Esophagus squamous epithelium (tissue), 5 donors: ENCODE results near the gene STN1. TPM values are rescaled to one million over a fixed set of nuclear protein-coding genes. Genes with fewer than 3 reads are reported as not detected.

Experiments used
- DNase-seq: peaks from one replicate; lab custom pipeline; 2025; lab: John Stamatoyannopoulos, UW
- H3K27ac ChIP-seq, 4 donors: fragments of 200-600 bp; sonication (generic); one replicate each; pipeline ENCODE4 v1.5.1; 2016 to 2019; ENCODE audit warnings: mild to moderate bottlenecking in 1 of 4
- H3K27me3 ChIP-seq, 4 donors: fragments of 200-600 bp; sonication (generic); 1 replicate in 3 of 4; 2 replicates in 1 of 4; pipeline versions ENCODE4 v1.5.1 to v1.6.0; 2017 to 2021; ENCODE audit warnings: antibody characterized with exemption in 1 of 4
- H3K36me3 ChIP-seq, 3 donors: fragments of 200-600 bp; sonication (generic); one replicate each; pipeline ENCODE4 v1.5.1; 2016 to 2019
- H3K4me1 ChIP-seq, 3 donors: fragments of 200-600 bp; sonication (generic); one replicate each; pipeline ENCODE4 v1.5.1; 2017 to 2019
- H3K4me3 ChIP-seq, 4 donors: fragments of 200-600 bp; sonication (generic); 1 replicate in 3 of 4; 2 replicates in 1 of 4; pipeline ENCODE4 v1.5.1; 2016 to 2019; ENCODE audit warnings: mild to moderate bottlenecking in 2 of 4, moderate library complexity in 1 of 4
- H3K9me3 ChIP-seq, 3 donors: fragments of 200-600 bp; sonication (generic); one replicate each; pipeline ENCODE4 v1.5.1; 2016 to 2019
- CTCF ChIP-seq, 6 experiments: fragments of 450-650 bp in 4 of 6; fragments of 200-600 bp in 2 of 6; sonication (generic) in 2 of 6; IDR thresholded peaks; one replicate each; pipeline ENCODE4 v1.5.1; 2016 to 2019; ENCODE audit warnings: antibody characterized with exemption in 6 of 6, mild to moderate bottlenecking in 4 of 6, moderate library complexity in 4 of 6
- POLR2A ChIP-seq, 4 donors: fragments of 450-650 bp; IDR thresholded peaks; one replicate each; pipeline ENCODE4 v1.6.1; 2017; ENCODE audit warnings: antibody characterized with exemption in 4 of 4, mild to moderate bottlenecking in 4 of 4, moderate library complexity in 3 of 4
- WGBS, 2 donors: methylation state at CpG; one replicate each; pipeline ENCODE4 v1.1.5; 2018; 5-methylcytosine and 5-hydroxymethylcytosine counted together
- intact Hi-C: fragments of 100-400 bp; cut with DNase I; formaldehyde crosslinking; loops from one replicate; pipeline ENCODE4 v1.15.0; 2022
- total RNA-seq, 4 donors: library from RNA; depleted of rRNA; stranded (reverse); fragments of >200 nt; gene quantifications; one replicate each; pipeline ENCODE4 v1.1.0, GENCODE V29; 2016
- donor health status: DM: yes; HTN: yes; CAD: no.

The STN1 gene
- total RNA-seq, 4 donors from 2014 or later = 20.4 to 52.8 (median 32.5) TPM

GRCh38 chr10:103853428-103854264 lies 64.3 kb downstream of the STN1 start:
- TF ChIP-seq POLR2A (IDR thresholded peaks at IDR 0.05) (no peak), CTCF (IDR thresholded peaks at IDR 0.05) (no peak)
- intact Hi-C loops = loop anchor here (10.0 kb wide), 1 partner anchor 69 kb away; no protein-coding TSS in a partner anchor
- no peak for DNase-seq
- Histone ChIP-seq H3K27me3 (no peaks in the 10 kb centered on the region), H3K36me3 (no peaks in the 10 kb centered on the region), H3K27ac (peak overlapping the region; percentile 86 to 93 (median 90)), H3K9me3 (no peaks in the 10 kb centered on the region), H3K4me1 (peaks cover 43 to 81% (median 58%) of the 10 kb centered on the region in 3 donors), H3K4me3 (peak overlapping the region; percentile 71 to 87 (median 84))
- 26 to 45% methylated on average over 9 of the region's 9 CpGs for WGBS, 2 donors

GRCh38 chr10:103852856-103853255 lies 65.1 kb downstream of the STN1 start:
- H3K4me3 ChIP-seq = peak overlapping the region; percentile 71 to 87 (median 84)
- WGBS, 2 donors = 31 to 38% methylated on average over 7 of the region's 7 CpGs
- no peak for DNase-seq

GRCh38 chr10:103852189-103852711 lies 65.7 kb downstream of the STN1 start:
- intact Hi-C loops = loop anchor here (10.0 kb wide), 1 partner anchor 67 kb away; no protein-coding TSS in a partner anchor
- H3K4me3 ChIP-seq = peak overlapping the region in 3 of 4 donors; percentile 84 to 87 (median 85)

More at GRCh38 chr10:103852856-103853255, 65.1 kb downstream of the STN1 start:
- Histone ChIP-seq H3K36me3 (no peaks in the 10 kb centered on the region), H3K9me3 (no peaks in the 10 kb centered on the region), H3K27me3 (no peaks in the 10 kb centered on the region), H3K4me1 (peaks cover 43 to 84% (median 58%) of the 10 kb centered on the region in 3 donors), H3K27ac (peak overlapping the region; percentile 52 to 93 (median 88))
- no peak for TF ChIP-seq CTCF (IDR thresholded peaks at IDR 0.05)
- TF ChIP-seq POLR2A (IDR thresholded peaks at IDR 0.05) = no peak
- intact Hi-C loops = loop anchor here (10.0 kb wide), 1 partner anchor 68 kb away; no protein-coding TSS in a partner anchor

GRCh38 chr10:103851261-103851660 lies 66.7 kb downstream of the STN1 start:
- no peaks in the 10 kb centered on the region for H3K9me3 ChIP-seq
- intact Hi-C loops = loop anchor here (10.0 kb wide), 1 partner anchor 66 kb away; no protein-coding TSS in a partner anchor
- peaks cover 41 to 89% (median 59%) of the 10 kb centered on the region in 3 donors for H3K4me1 ChIP-seq
- DNase-seq = no peak
- WGBS, 2 donors = 80 to 100% methylated on average over 2 of the region's 4 CpGs
- H3K36me3 ChIP-seq = no peaks in the 10 kb centered on the region
- H3K27ac ChIP-seq = peak overlapping the region; percentile 0 to 91 (median 60)
- no peak overlapping the region for H3K4me3 ChIP-seq
- TF ChIP-seq CTCF (IDR thresholded peaks at IDR 0.05) = no peak
- H3K27me3 ChIP-seq = no peaks in the 10 kb centered on the region

More at GRCh38 chr10:103852189-103852711, 65.7 kb downstream of the STN1 start:
- DNase-seq = no peak
- TF ChIP-seq CTCF (IDR thresholded peaks at IDR 0.05) (no peak), POLR2A (IDR thresholded peaks at IDR 0.05) (no peak)
- Histone ChIP-seq H3K27me3 (no peaks in the 10 kb centered on the region), H3K4me1 (peaks cover 43 to 87% (median 58%) of the 10 kb centered on the region in 3 donors), H3K36me3 (no peaks in the 10 kb centered on the region), H3K27ac (peak overlapping the region; percentile 52 to 93 (median 88)), H3K9me3 (no peaks in the 10 kb centered on the region)
- 34 to 57% methylated on average over 3 to 7 of the region's 11 CpGs for WGBS, 2 donors
